Esophagus muscularis mucosa (tissue), 3 donors: ENCODE data around the gene CD244.

Experiments
- EP300 ChIP-seq: sonication (generic); formaldehyde crosslinking; IDR thresholded peaks from one replicate; pipeline ENCODE4 v1.6.1; 2017; ENCODE audit warnings: antibody characterized with exemption
- POLR2A ChIP-seq: fragments of 450-650 bp; IDR thresholded peaks from one replicate; pipeline ENCODE4 v1.6.1; 2017; ENCODE audit warnings: antibody characterized with exemption, moderate library complexity, mild to moderate bottlenecking, low read depth
- POLR2AphosphoS5 ChIP-seq, 2 donors: sonication (generic); formaldehyde crosslinking; IDR thresholded peaks; one replicate each; pipeline ENCODE4 v1.6.1; 2017; ENCODE audit warnings: antibody characterized with exemption in 2 of 2

DNA sequence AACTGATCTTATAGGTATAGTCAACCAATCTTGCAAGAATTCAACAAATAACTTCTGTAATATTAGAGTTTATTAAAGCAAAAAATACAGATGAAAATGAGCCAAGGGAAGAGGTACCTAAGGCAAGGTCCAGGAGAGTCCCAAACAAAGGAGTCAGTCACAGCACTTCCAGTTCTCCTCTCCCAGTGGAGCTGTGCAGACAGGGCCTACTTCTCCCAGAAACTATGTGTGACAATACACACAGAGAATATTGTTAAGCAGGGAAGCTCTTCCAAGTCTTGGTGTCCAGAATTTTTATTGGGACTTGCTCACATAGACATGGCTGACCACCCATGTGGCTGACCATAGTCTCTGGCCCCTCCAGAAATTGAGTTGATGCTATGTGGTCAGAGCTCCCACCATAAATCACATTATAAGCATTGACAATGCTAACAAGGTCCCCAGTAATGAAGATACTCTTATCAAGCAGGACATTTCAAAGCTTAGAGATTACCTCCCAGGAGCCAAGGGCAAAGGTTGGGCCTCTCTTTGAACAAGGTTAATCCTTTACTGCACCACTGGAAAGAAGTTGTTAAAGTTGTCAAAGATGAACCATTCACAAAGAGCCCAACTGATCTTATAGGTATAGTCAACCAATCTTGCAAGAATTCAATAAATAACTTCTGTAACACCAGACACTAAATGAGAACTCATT is 3.5 kb upstream of the CD244 start:
- no peak for TF ChIP-seq POLR2AphosphoS5 (IDR thresholded peaks at IDR 0.05)
- no peak for TF ChIP-seq POLR2A
- no peak for TF ChIP-seq EP300
